ENCODE measurements around the gene CCNE1.

The CCNE1 gene

DNA sequence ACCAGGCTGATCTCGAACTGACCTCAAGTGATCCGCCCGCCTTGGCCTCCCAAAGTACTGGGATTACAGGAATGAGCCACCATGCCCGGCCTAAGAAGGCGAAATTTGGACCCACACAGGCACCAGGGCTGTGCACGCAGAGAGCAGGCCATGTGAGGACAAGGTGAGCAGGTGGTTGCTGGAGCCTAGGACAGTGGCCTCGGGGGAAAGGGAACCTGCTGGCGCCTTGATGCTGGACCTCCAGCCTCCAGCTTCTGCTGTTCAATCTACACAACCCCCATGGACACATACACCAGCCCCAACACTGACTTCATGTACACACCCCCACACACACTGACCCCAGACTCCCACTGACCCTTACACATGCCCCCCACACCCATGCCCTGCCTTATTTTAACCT, 41.8 kb upstream of the CCNE1 start:
- DNase-seq (ENCODE audit: insufficient read length, low spot score) (no peak), FAIRE-seq (no peak)
- TF ChIP-seq, protein P1, sequence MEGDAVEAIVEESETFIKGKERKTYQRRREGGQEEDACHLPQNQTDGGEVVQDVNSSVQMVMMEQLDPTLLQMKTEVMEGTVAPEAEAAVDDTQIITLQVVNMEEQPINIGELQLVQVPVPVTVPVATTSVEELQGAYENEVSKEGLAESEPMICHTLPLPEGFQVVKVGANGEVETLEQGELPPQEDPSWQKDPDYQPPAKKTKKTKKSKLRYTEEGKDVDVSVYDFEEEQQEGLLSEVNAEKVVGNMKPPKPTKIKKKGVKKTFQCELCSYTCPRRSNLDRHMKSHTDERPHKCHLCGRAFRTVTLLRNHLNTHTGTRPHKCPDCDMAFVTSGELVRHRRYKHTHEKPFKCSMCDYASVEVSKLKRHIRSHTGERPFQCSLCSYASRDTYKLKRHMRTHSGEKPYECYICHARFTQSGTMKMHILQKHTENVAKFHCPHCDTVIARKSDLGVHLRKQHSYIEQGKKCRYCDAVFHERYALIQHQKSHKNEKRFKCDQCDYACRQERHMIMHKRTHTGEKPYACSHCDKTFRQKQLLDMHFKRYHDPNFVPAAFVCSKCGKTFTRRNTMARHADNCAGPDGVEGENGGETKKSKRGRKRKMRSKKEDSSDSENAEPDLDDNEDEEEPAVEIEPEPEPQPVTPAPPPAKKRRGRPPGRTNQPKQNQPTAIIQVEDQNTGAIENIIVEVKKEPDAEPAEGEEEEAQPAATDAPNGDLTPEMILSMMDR (IDR thresholded peaks at IDR 0.05; ENCODE audit: insufficient read depth, missing control alignments), result no peak

DNA sequence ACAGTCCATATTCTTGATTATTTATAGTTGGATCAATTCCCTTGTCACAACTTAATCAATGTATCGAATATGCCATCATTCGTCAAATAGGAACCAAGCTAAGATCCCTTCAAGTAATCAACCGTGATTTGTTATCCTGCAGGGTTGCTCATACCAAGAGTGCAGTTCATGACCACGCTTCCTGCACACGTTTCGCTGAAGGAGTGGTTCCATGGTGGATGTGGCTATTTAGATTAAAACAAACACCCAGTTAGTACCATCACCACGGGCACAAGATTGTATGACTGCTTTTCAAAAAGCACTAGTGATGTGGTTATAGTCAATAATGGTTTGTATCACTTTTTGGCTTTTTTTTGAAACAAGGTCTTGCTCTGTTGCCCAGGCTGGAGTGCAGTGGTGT, 41.1 kb upstream of the CCNE1 start:
- DNase-seq (ENCODE audit: insufficient read length, low spot score) (no peak), FAIRE-seq (no peak)
- TF ChIP-seq, protein P1 (IDR thresholded peaks at IDR 0.05; ENCODE audit: insufficient read depth, missing control alignments), result no peak

DNA sequence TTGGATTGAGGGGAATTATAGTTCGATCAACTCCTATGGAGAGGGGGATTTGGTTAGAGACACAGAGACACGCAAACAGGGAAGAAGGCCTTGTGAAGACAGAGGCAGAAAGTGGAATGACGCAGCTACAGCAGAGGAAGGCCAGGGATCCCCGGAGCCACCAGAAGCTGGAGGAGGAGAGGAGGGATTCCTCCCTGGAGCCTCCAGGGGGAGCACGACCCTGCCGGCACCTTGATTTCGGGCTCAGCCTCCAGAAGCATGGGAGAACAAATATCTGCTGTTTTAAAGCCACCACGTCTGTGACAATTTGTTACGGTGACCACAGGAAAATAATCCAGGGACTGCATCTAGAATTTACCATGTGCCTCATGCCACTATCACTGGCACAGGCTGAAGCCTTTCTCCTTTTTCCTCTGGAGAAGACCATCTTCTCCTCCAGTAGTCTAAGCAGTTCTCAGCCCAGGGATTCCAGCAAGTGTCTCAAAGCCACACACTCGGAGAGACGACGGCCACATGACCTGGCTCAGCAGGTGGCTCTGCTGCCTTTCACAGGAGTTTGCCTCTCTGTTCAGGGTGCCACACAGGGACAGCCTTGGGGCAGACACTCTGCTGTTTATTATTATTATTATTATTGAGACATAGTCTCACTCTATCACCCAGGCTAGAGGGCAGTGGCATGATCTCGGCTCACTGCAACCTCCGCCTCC, 39.9 kb upstream of the CCNE1 start:
- FAIRE-seq (no peak), DNase-seq (ENCODE audit: insufficient read length, low spot score) (peak; percentile 68)
- TF ChIP-seq, protein P1 (IDR thresholded peaks at IDR 0.05; ENCODE audit: insufficient read depth, missing control alignments), result peak; percentile 70

DNA sequence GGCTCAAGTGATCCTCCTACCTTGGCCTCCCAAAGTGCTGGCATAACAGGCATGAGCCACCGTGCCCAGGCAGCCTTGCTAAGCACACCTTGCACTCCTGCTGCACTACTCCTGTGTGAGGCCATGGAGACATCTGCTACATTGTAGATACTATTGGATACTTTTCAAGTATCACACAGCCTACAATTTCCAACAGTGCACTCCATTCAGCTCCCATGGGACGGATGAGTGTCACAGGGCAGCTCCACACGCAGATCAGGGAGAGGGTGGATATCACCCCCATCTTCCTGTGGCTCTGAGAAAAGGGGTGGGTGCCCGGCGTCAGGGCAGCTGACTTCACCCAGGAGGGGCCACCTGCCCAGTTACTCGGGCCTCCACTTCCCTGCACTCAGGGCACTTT, 39.1 kb upstream of the CCNE1 start:
- FAIRE-seq, result no peak
- no peak for DNase-seq (ENCODE audit: insufficient read length, low spot score)
- TF ChIP-seq, protein P1 (IDR thresholded peaks at IDR 0.05; ENCODE audit: insufficient read depth, missing control alignments), result no peak

DNA sequence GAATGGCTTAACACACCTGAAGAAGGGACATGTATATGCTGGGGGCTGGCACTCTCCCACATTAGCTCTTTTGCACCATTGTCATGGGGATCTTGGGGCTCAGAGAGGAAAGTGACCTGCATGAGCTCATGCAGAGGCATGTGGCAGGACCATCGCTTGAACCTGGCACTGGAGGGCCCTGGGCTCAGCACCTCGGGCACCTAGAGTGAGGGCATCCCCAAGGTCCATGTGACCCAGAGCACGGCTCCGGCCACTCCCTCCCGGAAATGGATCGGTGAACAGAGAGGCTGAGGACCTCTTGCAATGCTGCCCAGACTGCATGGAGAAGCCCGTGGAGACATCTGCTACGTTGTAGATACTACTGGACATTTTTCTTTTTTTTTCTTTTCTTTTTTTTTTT, 38.6 kb upstream of the CCNE1 start:
- no peak for DNase-seq (ENCODE audit: insufficient read length, low spot score)
- TF ChIP-seq, protein P1 (IDR thresholded peaks at IDR 0.05; ENCODE audit: insufficient read depth, missing control alignments), result no peak
- no peak for FAIRE-seq

DNA sequence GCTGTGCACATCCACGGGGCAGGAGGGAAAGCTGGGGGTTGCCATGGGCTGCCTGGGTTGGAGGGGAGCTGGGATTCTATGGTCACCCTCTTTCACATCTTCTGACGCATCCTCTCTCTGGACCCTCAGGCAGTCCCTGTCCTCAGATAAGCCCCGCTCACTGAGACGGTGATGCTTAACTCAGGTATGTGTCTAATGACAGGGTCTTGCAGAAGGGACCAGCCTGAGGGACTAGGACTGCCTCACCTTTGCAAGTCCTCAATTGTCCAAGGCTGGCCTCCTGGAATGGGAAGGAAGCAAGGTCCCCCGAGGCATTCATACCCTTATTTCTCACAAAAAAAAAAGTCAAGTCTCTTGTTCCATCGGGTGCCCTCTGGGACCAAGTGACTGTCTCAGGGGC, 37.7 kb upstream of the CCNE1 start:
- DNase-seq (ENCODE audit: insufficient read length, low spot score), result no peak
- no peak for FAIRE-seq
- TF ChIP-seq, protein P1 (IDR thresholded peaks at IDR 0.05; ENCODE audit: insufficient read depth, missing control alignments), result no peak

DNA sequence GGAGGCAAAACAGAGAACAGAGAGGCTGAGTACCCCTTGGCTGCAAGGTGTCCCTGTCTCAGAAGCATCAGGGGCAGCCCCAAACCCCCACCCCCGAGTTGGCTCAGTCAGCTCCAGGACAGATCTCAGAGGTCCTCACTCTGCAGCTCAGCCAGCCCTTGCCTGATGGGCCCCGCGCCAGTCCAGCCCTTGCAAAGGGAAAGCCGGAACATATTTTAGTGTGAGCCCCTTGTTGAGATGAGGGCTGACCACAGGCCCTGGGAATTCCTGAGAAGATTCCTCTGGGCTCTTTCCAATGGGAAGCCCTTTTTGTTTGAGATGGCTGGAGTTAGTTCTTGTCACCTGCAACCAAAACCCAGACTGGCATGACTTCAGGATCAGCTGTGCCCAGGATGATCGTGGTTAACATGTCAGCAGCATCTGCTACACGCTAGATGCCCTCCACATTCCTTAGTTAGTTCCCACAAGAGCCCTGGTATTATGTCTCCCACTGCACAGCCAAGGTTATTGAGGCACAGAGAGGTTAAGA, 33.9 kb upstream of the CCNE1 start:
- DNase-seq (ENCODE audit: insufficient read length, low spot score) (no peak), FAIRE-seq (no peak)
- TF ChIP-seq, protein P1 (IDR thresholded peaks at IDR 0.05; ENCODE audit: insufficient read depth, missing control alignments), result no peak

All from D721Med (cell line).